Effector memory CD4-positive, alpha-beta T cell (primary cell): Measurements from ENCODE around the gene TBC1D9B.

ENCODE experiments used
- DNase-seq, 3 donors: peaks; one replicate each; pipeline ENCODE4 v3.0.0-alpha.2; 2020
- H3K27ac ChIP-seq: 2 replicates; pipeline ENCODE4 v1.7.0; 2013; ENCODE audit warnings: mild to moderate bottlenecking, low read length, moderate library complexity; ENCODE audit not compliant: insufficient read depth, poor library complexity, severe bottlenecking
- H3K27me3 ChIP-seq: replicated peaks from 2 replicates; pipeline ENCODE4 v1.7.0; 2013; ENCODE audit warnings: mild to moderate bottlenecking, low read length; ENCODE audit not compliant: insufficient read depth, control insufficient read depth, poor library complexity, severe bottlenecking
- H3K36me3 ChIP-seq: 2 replicates; pipeline ENCODE4 v1.7.0; 2013; ENCODE audit warnings: mild to moderate bottlenecking, low read length, moderate library complexity; ENCODE audit not compliant: control insufficient read depth, insufficient read depth
- H3K4me1 ChIP-seq: 2 replicates; pipeline ENCODE4 v1.7.0; 2013; ENCODE audit warnings: low read length, mild to moderate bottlenecking; ENCODE audit not compliant: control insufficient read depth, insufficient read depth, poor library complexity, severe bottlenecking
- H3K4me3 ChIP-seq: 2 replicates; pipeline ENCODE4 v1.7.0; 2013; ENCODE audit warnings: low read length, low read depth, mild to moderate bottlenecking; ENCODE audit not compliant: insufficient read depth, poor library complexity, severe bottlenecking
- H3K9me3 ChIP-seq: 2 replicates; pipeline ENCODE4 v1.7.0; 2013; ENCODE audit warnings: mild to moderate bottlenecking, low read length, moderate library complexity; ENCODE audit not compliant: control insufficient read depth

The TBC1D9B gene

DNA sequence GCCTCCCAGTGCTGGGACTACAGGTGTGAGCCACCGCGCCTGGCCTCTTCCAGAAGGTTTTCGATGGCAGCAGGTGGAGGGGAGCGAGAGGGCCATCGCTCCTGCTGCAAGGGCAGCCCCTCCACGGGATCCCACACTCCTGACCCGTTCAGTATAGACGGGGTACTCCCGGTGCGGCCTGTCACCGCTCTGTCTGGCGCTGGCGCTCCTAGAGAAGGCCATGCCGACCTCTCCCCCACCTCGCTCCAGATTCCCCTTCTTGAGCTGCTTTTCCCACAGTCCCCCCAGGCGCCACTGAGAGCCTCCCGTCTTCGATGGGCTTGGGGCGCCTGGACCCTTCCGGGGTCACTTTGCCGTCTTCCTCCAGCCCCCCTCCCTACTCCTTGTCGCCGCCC lies 91.3 kb downstream of the TBC1D9B start:
- Histone ChIP-seq H3K36me3 (peaks cover 22% of the 10 kb centered on the region), H3K27me3 (no peaks in the 10 kb centered on the region), H3K4me3 (no peak overlapping the region), H3K4me1 (peaks cover 31% of the 10 kb centered on the region), H3K9me3 (no peaks in the 10 kb centered on the region), H3K27ac (no peak overlapping the region)
- no peak for DNase-seq

GRCh38 chr5:179815491-179816249 lies 92.0 kb downstream of the TBC1D9B start:
- H3K9me3 ChIP-seq = no peaks in the 10 kb centered on the region
- no peak for DNase-seq
- peaks cover 31% of the 10 kb centered on the region for H3K4me1 ChIP-seq
- no peaks in the 10 kb centered on the region for H3K27me3 ChIP-seq
- H3K27ac ChIP-seq = no peak overlapping the region
- H3K36me3 ChIP-seq = peaks cover 22% of the 10 kb centered on the region
- no peak overlapping the region for H3K4me3 ChIP-seq

- no peak for DNase-seq
- Histone ChIP-seq H3K4me1 (peaks cover 16% of the 10 kb centered on the region), H3K27me3 (no peaks in the 10 kb centered on the region), H3K4me3 (no peak overlapping the region), H3K27ac (no peak overlapping the region), H3K36me3 (peaks cover 22% of the 10 kb centered on the region), H3K9me3 (no peaks in the 10 kb centered on the region)
Measured at GRCh38 chr5:179814090-179814489, 93.6 kb downstream of the TBC1D9B start.

DNA sequence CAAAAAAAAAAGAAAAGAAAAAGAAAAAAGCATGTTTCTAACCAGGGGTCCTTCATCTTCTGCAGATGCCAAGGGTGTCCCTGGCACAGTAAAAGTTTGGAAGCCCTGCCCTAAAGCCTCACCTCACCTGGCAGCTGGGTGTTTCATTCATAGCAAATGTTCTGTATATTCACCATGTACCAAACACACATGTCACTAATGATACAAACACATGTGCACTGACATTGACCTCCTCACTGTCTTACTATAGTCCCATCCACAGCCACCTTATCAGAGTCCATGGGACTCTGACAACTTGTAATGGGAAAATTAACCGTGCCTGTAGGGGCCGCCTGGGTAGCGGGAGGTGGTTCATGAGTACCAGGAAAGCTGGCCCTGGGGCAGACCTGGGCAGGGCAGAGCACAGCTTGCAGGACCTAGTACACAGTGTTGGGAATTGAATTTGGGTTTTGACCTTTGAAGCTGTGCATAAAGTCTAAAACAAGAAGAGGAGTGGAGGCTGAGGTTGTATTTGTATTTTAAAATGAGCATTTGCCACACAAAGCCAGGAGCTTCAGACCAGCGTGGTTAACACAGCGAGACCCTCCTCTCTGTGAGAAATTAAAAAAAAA lies 94.6 kb downstream of the TBC1D9B start:
- peaks cover 6% of the 10 kb centered on the region for H3K4me1 ChIP-seq
- no peak overlapping the region for H3K27ac ChIP-seq
- H3K9me3 ChIP-seq = no peaks in the 10 kb centered on the region
- no peak for DNase-seq
- H3K4me3 ChIP-seq = no peak overlapping the region
- H3K27me3 ChIP-seq = no peaks in the 10 kb centered on the region
- H3K36me3 ChIP-seq = peaks cover 22% of the 10 kb centered on the region

GRCh38 chr5:179812135-179812825 lies 95.4 kb downstream of the TBC1D9B start:
- peaks cover 7% of the 10 kb centered on the region for H3K4me1 ChIP-seq
- no peaks in the 10 kb centered on the region for H3K9me3 ChIP-seq
- H3K4me3 ChIP-seq = no peak overlapping the region
- no peak overlapping the region for H3K27ac ChIP-seq
- no peaks in the 10 kb centered on the region for H3K27me3 ChIP-seq
- DNase-seq = no peak
- H3K36me3 ChIP-seq = peaks cover 22% of the 10 kb centered on the region
